Stimulated activated CD8-positive, alpha-beta memory T cell treated with anti-CD3 and anti-CD28 coated beads, Interleukin-12 subunit alpha, Interleukin-12 subunit beta, amount 100 ng/mL, for 4 hours (primary cell): Measurements from ENCODE around the gene L3MBTL4.

ENCODE experiments used
- DNase-seq: peaks from one replicate; pipeline ENCODE4 v3.0.0-alpha.2; 2020; ENCODE audit warnings: low read depth

L3MBTL4 gene

GRCh38 chr18:6363216-6363615 lies 51.5 kb downstream of the L3MBTL4 start:
- no peak for DNase-seq

- no peak for DNase-seq
These were observed 52.1 kb downstream of the L3MBTL4 start for GRCh38 chr18:6362559-6363129.

GRCh38 chr18:6357668-6358067 lies 57.0 kb downstream of the L3MBTL4 start:
- DNase-seq: no peak

GRCh38 chr18:6355789-6356589 lies 58.7 kb downstream of the L3MBTL4 start:
- DNase-seq: no peak

- DNase-seq: no peak
These were observed 62.4 kb downstream of the L3MBTL4 start for GRCh38 chr18:6352275-6352674.

- no peak for DNase-seq
These were observed 71.7 kb downstream of the L3MBTL4 start for GRCh38 chr18:6342990-6343389.

GRCh38 chr18:6341709-6342108 lies 73.0 kb downstream of the L3MBTL4 start:
- DNase-seq: no peak

GRCh38 chr18:6341303-6341702 lies 73.4 kb downstream of the L3MBTL4 start:
- no peak for DNase-seq

GRCh38 chr18:6340121-6340520 lies 74.6 kb downstream of the L3MBTL4 start:
- no peak for DNase-seq

- no peak for DNase-seq
These were observed 78.5 kb downstream of the L3MBTL4 start for GRCh38 chr18:6336239-6336638.

- DNase-seq: no peak
These were observed 80.7 kb downstream of the L3MBTL4 start for GRCh38 chr18:6333981-6334380.

GRCh38 chr18:6331872-6332271 lies 82.8 kb downstream of the L3MBTL4 start:
- no peak for DNase-seq

GRCh38 chr18:6330786-6331185 lies 83.9 kb downstream of the L3MBTL4 start:
- DNase-seq: no peak

GRCh38 chr18:6328621-6329010 lies 86.1 kb downstream of the L3MBTL4 start:
- no peak for DNase-seq

- DNase-seq: no peak
These were observed 86.7 kb downstream of the L3MBTL4 start for GRCh38 chr18:6327895-6328620.

- no peak for DNase-seq
These were observed 87.2 kb downstream of the L3MBTL4 start for GRCh38 chr18:6327485-6327884.

- no peak for DNase-seq
These were observed 88.1 kb downstream of the L3MBTL4 start for GRCh38 chr18:6326566-6326965.

- no peak for DNase-seq
These were observed 91.3 kb downstream of the L3MBTL4 start for GRCh38 chr18:6323319-6323889.

GRCh38 chr18:6315517-6316331 lies 99.0 kb downstream of the L3MBTL4 start:
- DNase-seq: no peak

- DNase-seq: no peak
These were observed 101.3 kb downstream of the L3MBTL4 start for GRCh38 chr18:6313415-6313814.

- no peak for DNase-seq
These were observed 103.1 kb downstream of the L3MBTL4 start for GRCh38 chr18:6311456-6312215.
